Upper lobe of left lung (tissue), 6 donors: Measurements from ENCODE around the gene MEGF11. TPM values are rescaled to one million over a fixed set of nuclear protein-coding genes. Genes with fewer than 3 reads are reported as not detected.

Experiments used
- ATAC-seq, 2 donors: fragments of 200-7000 bp; cut with Tn5 transposase; one replicate each; pipeline ENCODE4 v1.9.1; 2022; ENCODE audit warnings: mild to moderate bottlenecking in 2 of 2, moderate library complexity in 2 of 2; ENCODE audit not compliant: low FRiP score in 2 of 2
- DNase-seq, 2 donors: peaks; one replicate each; pipeline ENCODE4 v3.0.0-alpha.2; 2019 to 2020
- H3K27ac ChIP-seq, 4 donors: fragments of 200-600 bp; sonication (generic); one replicate each; pipeline ENCODE4 v1.5.1; 2016 to 2019
- H3K27me3 ChIP-seq, 4 donors: fragments of 200-600 bp; sonication (generic); one replicate each; pipeline ENCODE4 v1.5.1; 2017 to 2019
- H3K36me3 ChIP-seq, 4 donors: fragments of 200-600 bp; sonication (generic); one replicate each; pipeline ENCODE4 v1.5.1; 2016 to 2019
- H3K4me1 ChIP-seq, 4 donors: fragments of 200-600 bp; sonication (generic); one replicate each; pipeline ENCODE4 v1.5.1; 2018 to 2019
- H3K4me3 ChIP-seq, 4 donors: fragments of 200-600 bp; sonication (generic); one replicate each; pipeline ENCODE4 v1.5.1; 2017 to 2019; ENCODE audit warnings: mild to moderate bottlenecking in 2 of 4, moderate library complexity in 1 of 4
- H3K9me3 ChIP-seq, 4 donors: fragments of 200-600 bp; sonication (generic); one replicate each; pipeline ENCODE4 v1.5.1; 2018 to 2019
- EP300 ChIP-seq, 4 donors: sonication (generic); formaldehyde crosslinking; IDR thresholded peaks; one replicate each; pipeline ENCODE4 v1.5.1; 2017; ENCODE audit warnings: antibody characterized with exemption in 4 of 4, control low read depth in 2 of 4
- POLR2A ChIP-seq, 4 donors: fragments of 450-650 bp; IDR thresholded peaks; one replicate each; pipeline ENCODE4 v1.5.1; 2016 to 2017; ENCODE audit warnings: antibody characterized with exemption in 4 of 4, mild to moderate bottlenecking in 2 of 4
- POLR2AphosphoS5 ChIP-seq, 2 donors: sonication (generic); formaldehyde crosslinking; IDR thresholded peaks; one replicate each; pipeline ENCODE4 v1.5.1; 2017; ENCODE audit warnings: antibody characterized with exemption in 2 of 2
- WGBS, 2 donors: methylation state at CpG; one replicate each; pipeline ENCODE4 v1.1.5; 2017 to 2018; 5-methylcytosine and 5-hydroxymethylcytosine counted together
- total RNA-seq, 6 donors: library from RNA; depleted of rRNA in 4 of 6; stranded (reverse); fragments of >200 nt in 4 of 6; gene quantifications; one replicate each; pipeline versions ENCODE4 v1.1.0 to v1.2.1, GENCODE V29; 2016 to 2021
- TF ChIP-seq, protein P1 (sequence below), 6 experiments: fragments of 450-650 bp in 4 of 6; fragments of 200-600 bp in 2 of 6; sonication (generic) in 2 of 6; IDR thresholded peaks; one replicate each; pipeline ENCODE4 v1.5.1; 2016 to 2019; ENCODE audit warnings: antibody characterized with exemption in 6 of 6
- donor health status: DM: no; HTN: no; CAD: no; lungs with moderate emphysema.
- donor health status: DM: no; HTN: yes; CAD: no; lungs with severe emphysema.

MEGF11 gene
- total RNA-seq, 6 donors from 2014 or later = 1.5 to 4.0 (median 3.5) TPM; not detected in 3

DNA sequence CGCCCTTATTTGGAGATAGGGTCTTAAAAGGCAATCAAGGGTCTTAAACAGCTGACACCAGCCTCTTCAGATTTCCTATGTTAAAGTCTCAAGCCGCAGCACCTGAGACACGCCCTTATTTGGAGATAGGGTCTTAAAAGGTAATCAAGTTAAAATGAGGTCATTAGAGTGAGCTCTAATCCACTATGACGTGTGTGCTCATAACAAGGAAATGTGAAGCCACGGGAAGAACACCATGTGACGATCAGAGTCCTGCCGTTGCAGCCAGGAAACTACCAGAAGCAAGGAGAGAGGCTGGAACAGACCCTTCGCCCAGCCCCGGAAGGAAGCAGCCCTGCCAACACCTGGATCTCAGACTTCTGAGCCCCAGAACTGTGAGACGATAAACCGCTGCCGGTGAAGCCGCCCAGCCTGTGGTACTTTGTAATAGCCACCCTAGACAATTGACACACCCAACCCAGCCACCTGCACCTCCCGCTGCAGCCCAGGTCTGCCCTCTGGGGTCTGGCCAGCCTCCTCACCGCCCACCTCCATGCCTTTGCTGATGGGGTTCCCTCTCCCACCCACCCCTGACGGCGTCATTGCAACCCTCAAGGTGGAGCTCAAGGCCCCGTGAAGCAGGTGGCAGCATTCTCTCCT, 137.9 kb downstream of the MEGF11 start:
- H3K9me3 ChIP-seq = no peaks in the 10 kb centered on the region
- H3K27me3 ChIP-seq = no peaks in the 10 kb centered on the region
- no peak overlapping the region for H3K4me3 ChIP-seq
- WGBS, 2 donors = 56 to 70% methylated on average over 18 of the region's 18 CpGs
- no peak overlapping the region for H3K27ac ChIP-seq
- no peaks in the 10 kb centered on the region for H3K36me3 ChIP-seq
- ATAC-seq (no peak), DNase-seq (no peak)
- H3K4me1 ChIP-seq = no peaks in the 10 kb centered on the region
- no peak for TF ChIP-seq EP300 (IDR thresholded peaks at IDR 0.05)
- TF ChIP-seq POLR2AphosphoS5 (IDR thresholded peaks at IDR 0.05) = no peak
- TF ChIP-seq, protein P1, sequence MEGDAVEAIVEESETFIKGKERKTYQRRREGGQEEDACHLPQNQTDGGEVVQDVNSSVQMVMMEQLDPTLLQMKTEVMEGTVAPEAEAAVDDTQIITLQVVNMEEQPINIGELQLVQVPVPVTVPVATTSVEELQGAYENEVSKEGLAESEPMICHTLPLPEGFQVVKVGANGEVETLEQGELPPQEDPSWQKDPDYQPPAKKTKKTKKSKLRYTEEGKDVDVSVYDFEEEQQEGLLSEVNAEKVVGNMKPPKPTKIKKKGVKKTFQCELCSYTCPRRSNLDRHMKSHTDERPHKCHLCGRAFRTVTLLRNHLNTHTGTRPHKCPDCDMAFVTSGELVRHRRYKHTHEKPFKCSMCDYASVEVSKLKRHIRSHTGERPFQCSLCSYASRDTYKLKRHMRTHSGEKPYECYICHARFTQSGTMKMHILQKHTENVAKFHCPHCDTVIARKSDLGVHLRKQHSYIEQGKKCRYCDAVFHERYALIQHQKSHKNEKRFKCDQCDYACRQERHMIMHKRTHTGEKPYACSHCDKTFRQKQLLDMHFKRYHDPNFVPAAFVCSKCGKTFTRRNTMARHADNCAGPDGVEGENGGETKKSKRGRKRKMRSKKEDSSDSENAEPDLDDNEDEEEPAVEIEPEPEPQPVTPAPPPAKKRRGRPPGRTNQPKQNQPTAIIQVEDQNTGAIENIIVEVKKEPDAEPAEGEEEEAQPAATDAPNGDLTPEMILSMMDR (IDR thresholded peaks at IDR 0.05) = no peak
- no peak for TF ChIP-seq POLR2A (IDR thresholded peaks at IDR 0.05)

DNA sequence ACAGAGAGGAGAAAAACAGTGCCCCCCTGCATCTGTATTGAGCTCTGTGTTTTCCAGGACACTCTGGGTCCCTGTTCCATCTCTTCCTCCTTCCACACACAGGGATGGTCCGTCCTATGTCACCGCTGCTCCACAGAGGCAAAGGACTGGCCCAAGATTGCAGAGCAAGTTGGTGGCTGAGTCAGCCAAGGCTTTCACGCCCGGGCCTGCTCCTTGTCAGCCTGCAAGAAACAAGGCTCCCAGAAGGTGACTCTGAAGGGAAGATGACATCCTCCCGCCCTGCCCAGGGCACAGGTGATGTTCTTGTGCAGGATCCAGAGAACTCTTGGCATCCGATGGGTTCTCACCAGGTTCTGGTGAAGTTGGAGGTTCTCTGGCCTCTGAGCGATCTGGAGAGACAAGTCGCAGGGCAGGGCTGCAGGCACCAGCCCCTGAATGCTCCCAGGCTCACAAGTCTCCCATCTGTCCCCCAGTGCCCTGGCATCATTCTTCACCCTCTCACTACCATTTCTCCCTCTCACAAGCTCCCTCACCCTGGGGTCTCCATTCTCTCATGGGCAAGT, 138.6 kb downstream of the MEGF11 start:
- 87 to 94% methylated on average over 4 to 8 of the region's 8 CpGs for WGBS, 2 donors
- H3K9me3 ChIP-seq = no peaks in the 10 kb centered on the region
- no peak overlapping the region for H3K4me3 ChIP-seq
- DNase-seq = no peak
- H3K27ac ChIP-seq = no peak overlapping the region
- ATAC-seq = no peak
- no peak for TF ChIP-seq POLR2A (IDR thresholded peaks at IDR 0.05)
- TF ChIP-seq EP300 (IDR thresholded peaks at IDR 0.05) = no peak
- TF ChIP-seq POLR2AphosphoS5 (IDR thresholded peaks at IDR 0.05) = no peak
- TF ChIP-seq, protein P1 (IDR thresholded peaks at IDR 0.05) = no peak
- no peaks in the 10 kb centered on the region for H3K27me3 ChIP-seq
- no peaks in the 10 kb centered on the region for H3K4me1 ChIP-seq
- H3K36me3 ChIP-seq = no peaks in the 10 kb centered on the region

DNA sequence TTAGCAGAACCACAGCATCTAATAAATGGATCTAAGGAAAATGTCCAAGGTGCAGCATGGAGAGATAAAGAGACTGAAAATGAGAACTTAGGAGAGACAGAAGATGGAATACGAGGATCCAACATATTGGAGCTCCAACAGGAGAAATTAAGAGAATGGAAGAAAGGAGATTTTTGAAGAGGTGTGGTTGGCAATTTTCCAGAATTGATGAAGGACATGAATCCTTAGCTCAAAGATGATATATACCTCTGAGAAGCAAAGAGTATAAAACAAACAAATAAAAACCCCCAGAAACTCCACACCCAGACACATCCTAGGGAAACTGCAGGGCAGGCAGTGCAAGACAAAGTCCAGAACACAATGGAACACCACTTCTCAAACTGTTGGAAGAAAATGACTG, 141.2 kb downstream of the MEGF11 start:
- 91 to 95% methylated on average over 1 of the region's 1 CpG for WGBS, 2 donors
- no peak for TF ChIP-seq POLR2AphosphoS5 (IDR thresholded peaks at IDR 0.05)
- TF ChIP-seq EP300 (IDR thresholded peaks at IDR 0.05) = no peak
- TF ChIP-seq POLR2A (IDR thresholded peaks at IDR 0.05) = no peak
- TF ChIP-seq, protein P1 (IDR thresholded peaks at IDR 0.05) = no peak
- H3K27me3 ChIP-seq = no peaks in the 10 kb centered on the region
- DNase-seq (no peak), ATAC-seq (no peak)
- no peaks in the 10 kb centered on the region for H3K9me3 ChIP-seq
- H3K4me1 ChIP-seq = no peaks in the 10 kb centered on the region
- no peak overlapping the region for H3K27ac ChIP-seq
- H3K4me3 ChIP-seq = no peak overlapping the region
- H3K36me3 ChIP-seq = no peaks in the 10 kb centered on the region

DNA sequence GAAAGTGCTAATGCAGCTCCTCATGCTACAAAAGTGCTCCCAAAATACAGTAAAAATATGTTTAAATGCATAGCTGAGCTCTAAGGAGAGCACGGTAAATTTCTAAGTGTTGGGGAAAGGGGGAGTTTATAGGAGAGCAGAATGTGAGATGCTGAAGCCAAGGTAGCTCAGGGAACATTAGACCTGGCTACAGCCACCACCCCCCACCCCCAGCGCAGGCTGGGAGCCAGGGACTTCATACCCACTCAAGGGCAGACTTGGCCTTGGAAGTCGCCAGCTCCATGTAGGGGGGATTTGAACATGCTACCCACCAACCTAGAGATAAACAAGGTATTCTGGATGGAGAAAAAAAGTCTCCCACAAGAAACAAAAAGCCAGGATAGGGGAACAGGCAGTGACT, 142.2 kb downstream of the MEGF11 start:
- Histone ChIP-seq H3K27me3 (no peaks in the 10 kb centered on the region), H3K4me3 (no peak overlapping the region), H3K4me1 (no peaks in the 10 kb centered on the region), H3K9me3 (no peaks in the 10 kb centered on the region), H3K27ac (no peak overlapping the region), H3K36me3 (no peaks in the 10 kb centered on the region)
- WGBS, 2 donors = 83 to 88% methylated on average over 3 of the region's 3 CpGs
- DNase-seq = no peak
- TF ChIP-seq POLR2A (IDR thresholded peaks at IDR 0.05) (no peak), EP300 (IDR thresholded peaks at IDR 0.05) (no peak), POLR2AphosphoS5 (IDR thresholded peaks at IDR 0.05) (no peak)
- TF ChIP-seq, protein P1 (IDR thresholded peaks at IDR 0.05) = no peak
- ATAC-seq = no peak

DNA sequence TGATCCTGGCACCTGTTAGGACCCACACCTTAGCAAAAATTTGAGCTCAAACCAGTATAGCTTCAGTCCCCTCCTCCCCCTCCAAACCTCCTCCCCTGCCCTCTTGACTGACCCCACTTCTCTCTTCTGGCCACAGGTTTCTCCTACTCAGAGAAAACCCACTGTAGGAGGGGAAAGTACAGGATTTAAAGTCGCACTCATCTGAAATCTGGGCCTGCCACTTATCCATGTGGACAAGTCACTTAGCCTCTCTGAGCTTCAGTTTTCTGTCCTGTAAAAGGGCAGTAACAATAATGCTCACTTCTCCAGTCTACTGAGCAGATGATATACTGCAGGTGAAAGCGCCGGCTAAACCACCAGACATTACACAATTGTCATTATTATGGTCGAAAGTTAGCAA, 142.7 kb downstream of the MEGF11 start:
- ATAC-seq = no peak
- H3K9me3 ChIP-seq = no peaks in the 10 kb centered on the region
- no peak overlapping the region for H3K4me3 ChIP-seq
- DNase-seq = no peak
- 82 to 92% methylated on average over 4 of the region's 4 CpGs for WGBS, 2 donors
- H3K27ac ChIP-seq = no peak overlapping the region
- TF ChIP-seq EP300 (IDR thresholded peaks at IDR 0.05) = no peak
- no peak for TF ChIP-seq POLR2AphosphoS5 (IDR thresholded peaks at IDR 0.05)
- TF ChIP-seq POLR2A (IDR thresholded peaks at IDR 0.05) = no peak
- TF ChIP-seq, protein P1 (IDR thresholded peaks at IDR 0.05) = no peak
- H3K4me1 ChIP-seq = no peaks in the 10 kb centered on the region
- H3K27me3 ChIP-seq = no peaks in the 10 kb centered on the region
- no peaks in the 10 kb centered on the region for H3K36me3 ChIP-seq
